ENCODE measurements around the gene PTPRN2.
"Not testable (repeated sequence)": the region's sequence is repeated elsewhere in the genome, so short reads cannot be mapped to it uniquely, and the experiment has no call there.

PTPRN2 gene

GRCh38 chr7:157961731-157962457 is 625.7 kb downstream of the PTPRN2 start:
- in situ Hi-C loops (cut with HindIII; ENCODE audit: low sequenced_read_pairs), result no loop called here

GRCh38 chr7:157955348-157955999 is 632.1 kb downstream of the PTPRN2 start:
- in situ Hi-C loops (cut with HindIII; ENCODE audit: low sequenced_read_pairs), result no loop called here

DNA sequence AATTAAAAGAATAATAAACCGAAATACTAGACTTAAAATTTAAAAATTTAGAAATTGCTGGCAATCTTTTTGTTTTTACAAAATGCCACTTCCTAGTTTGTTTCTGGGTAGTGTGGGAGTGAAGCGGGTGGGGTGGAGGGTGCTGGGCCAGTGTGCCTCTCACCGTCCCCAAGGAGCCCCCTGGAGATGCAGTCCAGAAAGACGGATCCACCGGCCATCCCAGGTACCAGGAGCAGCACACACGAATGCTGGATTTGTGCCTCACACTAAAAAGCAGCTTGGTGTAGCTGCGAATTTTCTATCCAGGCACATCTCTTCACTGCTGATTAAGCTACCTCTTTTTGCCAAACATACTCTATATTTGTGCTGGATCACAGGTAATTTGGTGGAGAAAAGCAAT is 632.7 kb downstream of the PTPRN2 start:
- in situ Hi-C loops (cut with HindIII; ENCODE audit: low sequenced_read_pairs), result no loop called here

DNA sequence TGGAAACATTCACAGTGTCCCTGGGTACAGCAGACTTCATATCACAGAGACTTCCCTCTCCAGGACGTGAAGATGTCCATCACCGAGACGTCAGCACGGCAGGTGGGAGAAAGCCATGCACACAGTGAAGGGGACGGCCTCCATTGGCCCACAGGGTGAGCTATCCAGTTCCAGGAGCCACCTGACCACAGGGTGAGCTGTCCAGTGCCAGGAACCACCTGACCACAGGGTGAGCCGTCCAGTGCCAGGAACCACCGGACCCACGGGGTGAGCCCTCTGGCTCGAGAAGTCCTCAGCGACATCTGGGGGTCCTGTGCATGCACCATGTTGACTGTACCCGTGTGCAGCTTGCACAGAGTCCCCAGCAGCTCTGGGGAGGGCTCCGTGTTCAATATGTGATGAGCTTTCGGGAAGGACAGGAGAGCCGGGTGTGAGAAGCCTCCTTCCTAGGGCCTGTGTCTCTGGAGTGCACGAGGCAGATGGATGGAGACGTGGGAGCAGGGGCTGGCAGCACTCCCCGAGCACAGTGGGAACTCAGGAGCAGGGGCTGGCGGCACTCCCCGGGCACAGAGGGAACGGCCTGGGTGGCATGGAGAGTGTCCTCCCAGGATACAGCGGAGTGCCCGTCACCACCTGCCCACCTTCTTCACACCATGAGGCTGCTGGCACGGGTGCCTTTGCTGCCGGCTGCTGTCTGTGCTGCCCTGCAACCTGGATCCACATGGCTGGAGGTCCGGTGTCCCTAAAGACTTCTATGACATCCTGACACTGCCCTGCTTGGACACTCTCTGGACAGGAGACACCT is 634.6 kb downstream of the PTPRN2 start:
- in situ Hi-C loops (cut with HindIII; ENCODE audit: low sequenced_read_pairs), result no loop called here

DNA sequence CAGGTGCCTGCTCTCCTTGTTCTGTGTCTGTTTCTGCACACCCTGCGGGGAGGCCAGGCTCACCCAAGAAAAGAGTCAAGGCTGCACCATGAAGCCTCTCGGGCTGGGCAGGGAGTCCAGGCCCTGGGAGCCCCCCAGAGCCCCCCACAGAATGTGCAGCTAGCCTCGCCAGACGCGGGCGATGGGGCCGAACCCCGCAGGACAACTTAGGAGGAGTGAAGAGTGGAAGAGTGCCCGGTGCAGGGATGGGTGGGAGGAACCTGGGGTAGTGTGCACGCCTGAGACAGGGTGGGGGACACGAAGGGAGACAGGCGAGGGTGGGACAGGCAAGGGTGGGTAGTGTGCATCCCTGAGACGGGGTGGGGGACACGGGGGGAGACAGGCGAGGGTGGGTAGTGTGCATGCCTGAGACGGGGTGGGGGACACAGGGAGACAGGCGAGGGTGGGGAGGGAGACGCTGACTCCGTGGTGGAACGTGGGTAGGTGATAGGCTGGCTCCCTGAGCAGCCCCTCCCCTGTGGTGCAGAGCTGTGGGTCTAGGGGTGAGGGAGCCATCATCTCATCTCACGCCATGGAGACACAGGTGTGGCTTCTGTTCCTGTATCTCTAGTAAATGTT is 635.5 kb downstream of the PTPRN2 start:
- in situ Hi-C loops (cut with HindIII; ENCODE audit: low sequenced_read_pairs), result no loop called here

DNA sequence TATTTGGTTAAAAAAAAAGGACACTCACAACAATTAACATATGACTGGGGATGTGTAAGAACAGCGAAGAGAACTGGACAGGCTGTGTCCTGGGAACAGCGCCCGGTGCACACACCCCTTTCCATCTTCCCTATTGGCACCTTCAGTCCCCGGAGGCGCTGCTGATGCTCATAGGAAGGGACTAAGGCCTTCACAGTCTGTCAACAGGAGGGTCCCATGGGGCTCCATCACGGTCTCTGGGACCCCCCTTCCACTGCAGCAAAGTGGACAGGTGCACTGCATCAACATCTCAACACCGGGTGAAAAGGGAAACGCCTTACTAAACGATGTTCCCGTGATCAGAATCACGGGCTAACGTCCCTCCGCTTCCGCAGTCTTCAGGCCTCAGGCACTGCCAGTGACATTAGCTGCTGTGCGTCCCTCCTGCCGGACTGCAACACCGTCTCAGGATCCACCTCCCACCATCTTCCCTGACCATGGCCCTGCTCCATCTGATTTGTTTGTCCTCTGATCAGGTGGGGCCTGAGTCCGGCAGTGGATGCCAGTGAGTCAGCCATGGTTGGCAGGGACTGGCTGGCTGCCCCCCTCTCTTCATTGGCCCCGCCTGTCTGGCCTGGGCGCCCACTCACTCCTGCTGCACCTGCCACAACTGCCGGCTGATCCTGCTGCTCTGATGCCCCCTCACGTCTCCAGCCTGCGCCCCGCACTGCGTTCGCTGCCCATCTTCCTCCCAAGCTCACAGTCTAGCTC is 636.1 kb downstream of the PTPRN2 start:
- in situ Hi-C loops (cut with HindIII; ENCODE audit: low sequenced_read_pairs), result no loop called here

- in situ Hi-C loops (cut with HindIII; ENCODE audit: low sequenced_read_pairs), result no loop called here
Observed at GRCh38 chr7:157949711-157950110, 637.9 kb downstream of the PTPRN2 start.

DNA sequence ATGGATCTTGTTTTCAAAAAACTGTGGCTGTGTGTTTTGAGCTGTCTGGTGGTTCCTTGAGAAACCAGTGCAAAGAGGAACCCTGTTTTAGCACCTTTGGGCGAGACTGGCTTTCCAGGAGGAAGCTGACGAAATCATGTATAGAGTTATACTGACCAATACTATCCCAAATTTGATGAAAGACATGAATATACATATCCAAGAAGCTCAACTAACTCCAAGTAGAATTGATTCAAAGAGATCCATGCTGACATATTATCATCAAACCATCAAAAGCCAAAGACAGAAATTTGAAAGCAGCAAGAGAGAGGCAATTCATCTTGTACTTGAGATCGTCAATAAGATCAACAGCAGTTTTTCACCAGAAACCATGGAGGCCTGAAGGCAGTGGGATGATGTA is 640.1 kb downstream of the PTPRN2 start:
- in situ Hi-C loops (cut with HindIII; ENCODE audit: low sequenced_read_pairs), result no loop called here

DNA sequence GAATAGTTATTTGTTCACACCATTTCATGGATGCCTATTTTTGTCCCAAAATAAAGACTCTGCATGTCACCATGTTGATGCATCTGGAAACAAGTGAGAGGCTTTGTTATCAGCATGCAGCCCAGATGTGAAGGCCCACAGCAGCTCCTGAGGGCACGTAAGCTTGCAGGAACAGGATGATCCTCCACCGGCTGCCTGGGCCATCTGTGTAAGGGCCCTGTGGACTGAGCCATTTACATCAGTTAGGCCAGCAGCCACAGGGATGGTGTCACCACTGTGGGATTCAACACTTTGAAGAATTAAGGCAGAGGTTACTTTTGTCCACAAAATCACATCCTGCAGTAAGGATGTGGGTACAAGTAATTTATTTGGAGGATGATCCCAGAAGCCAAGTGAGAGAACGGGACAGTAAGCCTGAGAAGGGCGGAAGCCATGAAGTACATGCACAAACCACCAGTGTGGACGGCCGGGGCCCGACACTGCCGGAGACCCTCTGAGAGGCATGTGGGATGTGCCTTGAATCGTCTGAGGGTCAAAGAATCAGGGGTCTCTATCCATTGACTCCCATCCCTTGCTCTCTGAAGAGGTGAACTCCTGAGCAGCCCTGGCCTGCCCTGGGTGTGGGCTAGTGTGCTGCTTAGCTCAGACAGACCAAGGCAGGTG is 641.1 kb downstream of the PTPRN2 start:
- in situ Hi-C loops (cut with HindIII; ENCODE audit: low sequenced_read_pairs), result no loop called here

DNA sequence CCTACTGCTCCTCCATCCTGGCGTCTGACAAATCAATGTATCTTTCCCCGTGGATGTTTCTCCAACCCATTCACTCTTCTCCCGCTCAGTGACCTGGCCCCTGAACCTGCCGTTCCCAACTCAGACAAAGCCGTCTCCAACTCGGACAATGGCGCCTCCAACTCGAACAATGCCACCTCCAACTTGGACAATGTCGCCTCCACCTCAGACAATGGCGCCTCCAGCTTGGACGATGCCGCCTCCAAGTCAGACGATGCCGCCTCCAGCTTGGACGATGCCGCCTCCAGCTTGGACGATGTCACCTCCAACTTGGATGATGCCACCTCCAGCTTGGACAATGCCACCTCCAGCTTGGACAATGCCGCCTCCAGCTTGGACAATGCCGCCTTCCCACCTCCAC is 642.2 kb downstream of the PTPRN2 start:
- in situ Hi-C loops (cut with HindIII; ENCODE audit: low sequenced_read_pairs), result no loop called here

DNA sequence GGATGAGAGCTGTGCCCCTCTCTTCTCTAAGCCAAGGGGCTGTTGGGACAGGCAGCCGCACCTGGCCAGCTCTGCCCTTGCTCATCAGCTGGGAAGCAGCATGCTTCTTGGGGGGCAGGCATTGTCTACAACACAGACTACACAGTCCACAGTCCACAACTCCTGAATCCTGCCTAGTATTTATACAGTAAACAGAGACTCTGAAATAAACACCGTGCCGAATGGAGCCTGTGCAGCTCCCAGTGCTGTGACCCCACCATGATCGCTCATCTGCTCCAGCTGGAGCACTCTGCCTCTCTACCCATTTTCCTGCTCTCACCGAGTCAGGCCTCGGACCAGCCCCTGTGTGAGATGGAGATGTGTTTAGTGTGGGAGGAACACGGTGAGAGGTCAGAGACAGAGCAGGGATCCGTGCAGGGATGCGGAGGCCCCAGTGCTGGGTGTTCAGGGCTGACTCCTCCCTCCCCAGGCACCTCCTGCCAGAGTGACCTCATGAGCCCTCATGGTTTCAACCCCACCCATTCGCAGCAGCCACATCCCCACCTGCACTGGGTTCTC is 642.8 kb downstream of the PTPRN2 start:
- in situ Hi-C loops (cut with HindIII; ENCODE audit: low sequenced_read_pairs), result no loop called here

DNA sequence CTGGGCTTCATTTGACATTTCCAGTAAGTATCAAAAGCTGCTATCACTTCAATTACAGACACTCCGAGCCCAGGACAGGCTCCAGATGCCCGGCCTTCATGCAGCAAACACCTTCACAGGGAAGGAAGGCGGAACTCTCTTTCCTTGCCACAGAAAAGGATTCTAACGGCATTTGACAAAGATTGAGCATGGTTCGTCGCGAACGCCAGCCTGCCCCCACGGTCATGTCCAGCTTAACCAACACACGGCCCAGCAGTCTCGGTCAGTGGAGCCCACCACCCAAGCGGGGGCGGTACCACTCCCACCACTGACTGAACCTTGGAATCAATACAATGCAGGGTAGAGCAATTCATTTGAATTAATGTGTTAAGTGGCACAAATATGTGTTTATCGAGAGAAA is 643.6 kb downstream of the PTPRN2 start:
- in situ Hi-C loops (cut with HindIII; ENCODE audit: low sequenced_read_pairs), result no loop called here

- in situ Hi-C loops (cut with HindIII; ENCODE audit: low sequenced_read_pairs), result no loop called here
Observed at GRCh38 chr7:157943561-157943960, 644.1 kb downstream of the PTPRN2 start.

- in situ Hi-C loops (cut with HindIII; ENCODE audit: low sequenced_read_pairs), result no loop called here
Observed at GRCh38 chr7:157941210-157941609, 646.4 kb downstream of the PTPRN2 start.

DNA sequence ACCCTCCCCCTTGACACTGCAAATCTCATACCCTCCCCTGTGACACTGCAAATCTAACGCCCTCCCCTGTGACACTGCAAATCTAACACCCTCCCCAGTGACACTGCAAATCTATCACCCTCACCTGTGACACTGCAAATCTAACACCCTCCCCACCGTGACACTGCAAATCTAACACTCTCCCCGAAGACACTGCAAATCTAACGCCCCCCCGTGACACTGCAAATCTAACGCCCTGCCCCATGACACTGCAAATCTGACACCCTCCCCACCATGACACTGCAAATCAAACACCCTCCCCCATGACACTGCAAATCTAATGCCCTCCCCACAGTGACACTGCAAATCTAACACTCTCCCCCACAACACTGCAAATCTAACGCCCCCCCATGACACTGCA is 647.1 kb downstream of the PTPRN2 start:
- in situ Hi-C loops (cut with HindIII; ENCODE audit: low sequenced_read_pairs), result no loop called here

DNA sequence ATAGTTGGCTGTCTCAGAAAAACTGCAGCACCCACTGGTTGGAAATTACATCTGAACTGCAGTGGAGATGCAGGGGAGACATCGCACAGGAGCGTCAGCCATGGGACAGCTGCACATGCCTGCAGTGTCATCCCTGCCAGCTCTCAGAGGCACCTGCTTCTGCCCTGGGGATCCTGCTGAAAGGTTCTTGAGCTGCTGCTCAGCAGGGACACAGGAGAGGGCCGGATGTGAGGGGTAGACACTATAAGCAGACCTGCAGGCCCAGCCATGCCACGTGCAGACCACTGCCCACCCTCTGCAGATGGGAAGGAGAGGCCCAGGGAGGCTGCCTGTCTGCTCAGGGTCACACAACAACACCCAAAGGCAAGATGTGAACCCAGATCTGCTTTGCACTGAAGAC is 649.4 kb downstream of the PTPRN2 start:
- in situ Hi-C loops (cut with HindIII; ENCODE audit: low sequenced_read_pairs), result no loop called here

DNA sequence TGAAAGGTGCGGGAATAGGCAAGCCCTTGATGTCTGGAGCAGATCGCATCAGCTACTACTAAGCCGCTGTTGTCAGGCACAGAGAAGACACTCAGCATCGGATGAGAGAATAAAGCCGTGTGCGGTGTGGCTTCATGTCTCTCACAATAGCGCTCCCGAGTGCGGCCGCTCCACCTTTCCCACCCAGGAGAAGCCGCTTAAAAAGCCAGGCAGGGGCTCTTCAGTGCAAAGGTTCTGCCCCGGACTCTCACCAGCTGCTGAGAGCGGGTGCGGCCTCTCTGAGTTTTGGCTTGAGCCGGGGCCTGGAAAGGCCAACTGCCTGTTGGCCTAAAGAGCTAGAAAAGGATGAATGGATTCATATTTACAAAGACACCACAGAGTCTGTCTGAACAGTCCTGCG is 650.2 kb downstream of the PTPRN2 start:
- in situ Hi-C loops (cut with HindIII; ENCODE audit: low sequenced_read_pairs), result no loop called here

- in situ Hi-C loops (cut with HindIII; ENCODE audit: low sequenced_read_pairs), result no loop called here
Observed at GRCh38 chr7:157936976-157937375, 650.6 kb downstream of the PTPRN2 start.

DNA sequence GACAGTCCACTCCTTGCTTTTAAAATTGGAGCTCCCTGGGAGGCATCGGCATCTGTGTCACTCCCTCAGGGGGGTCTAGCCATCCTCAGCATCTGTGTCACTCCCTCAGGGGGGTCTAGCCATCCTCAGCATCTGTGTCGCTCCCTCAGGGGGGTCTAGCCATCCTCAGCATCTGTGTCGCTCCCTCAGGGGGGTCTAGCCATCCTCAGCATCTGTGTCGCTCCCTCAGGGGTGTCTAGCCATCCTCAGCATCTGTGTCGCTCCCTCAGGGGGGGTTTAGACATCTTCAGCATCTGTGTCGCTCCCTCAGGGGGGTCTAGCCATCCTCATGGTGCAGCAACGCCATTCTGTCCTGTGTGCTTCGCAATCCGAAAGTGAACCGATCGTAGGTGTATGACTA is 651.9 kb downstream of the PTPRN2 start:
- in situ Hi-C loops (cut with HindIII; ENCODE audit: low sequenced_read_pairs), result not testable (repeated sequence)
